ENCODE results near the gene UGT1A1.
"Not testable (repeated sequence)": the region's sequence is repeated elsewhere in the genome, so short reads cannot be mapped to it uniquely, and the experiment has no call there.

Gene UGT1A1

DNA sequence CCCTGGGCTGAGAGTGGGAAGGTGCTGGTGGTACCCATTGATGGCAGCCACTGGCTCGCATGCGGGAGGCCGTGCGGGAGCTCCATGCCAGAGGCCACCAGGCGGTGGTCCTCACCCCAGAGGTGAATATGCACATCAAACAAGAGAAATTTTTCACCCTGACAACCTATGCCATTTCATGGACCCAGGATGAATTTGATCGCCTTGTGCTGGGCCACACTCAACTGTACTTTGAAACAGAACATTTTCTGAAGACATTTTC lies 12.9 kb upstream of the UGT1A1 start:
- TF ChIP-seq CTCF (conservative IDR thresholded peaks at IDR 0.05; ENCODE audit: low read depth, low read length), result no peak
- DNase-seq (ENCODE audit: low read depth), result no peak

DNA sequence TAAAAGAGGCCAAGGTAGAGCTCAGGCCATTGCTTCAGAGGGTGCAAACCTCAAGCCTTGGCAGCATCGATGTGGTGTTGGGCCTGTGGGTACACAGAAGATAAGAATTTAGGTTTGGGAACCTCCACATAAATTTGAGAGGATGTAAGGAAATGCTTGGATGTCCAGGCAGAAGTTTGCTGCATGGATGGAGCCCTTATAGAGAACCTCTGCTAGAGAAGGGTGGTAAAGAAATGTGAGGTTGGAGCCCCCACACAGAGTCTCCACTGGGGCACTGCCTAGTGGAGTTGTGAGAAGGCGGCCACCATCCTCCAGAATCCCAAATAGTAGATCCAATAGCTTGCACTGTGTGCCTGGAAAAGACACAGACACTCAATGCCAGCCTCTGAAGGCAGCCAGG lies 9.4 kb upstream of the UGT1A1 start:
- not testable (repeated sequence) for DNase-seq (ENCODE audit: low read depth); H3K4me3 ChIP-seq (ENCODE audit: low read depth, low read length)

More for the DNA sequence above, 12.9 kb upstream of the UGT1A1 start:
- H3K4me3 ChIP-seq (ENCODE audit: low read depth, low read length), result no peak overlapping the region

DNA sequence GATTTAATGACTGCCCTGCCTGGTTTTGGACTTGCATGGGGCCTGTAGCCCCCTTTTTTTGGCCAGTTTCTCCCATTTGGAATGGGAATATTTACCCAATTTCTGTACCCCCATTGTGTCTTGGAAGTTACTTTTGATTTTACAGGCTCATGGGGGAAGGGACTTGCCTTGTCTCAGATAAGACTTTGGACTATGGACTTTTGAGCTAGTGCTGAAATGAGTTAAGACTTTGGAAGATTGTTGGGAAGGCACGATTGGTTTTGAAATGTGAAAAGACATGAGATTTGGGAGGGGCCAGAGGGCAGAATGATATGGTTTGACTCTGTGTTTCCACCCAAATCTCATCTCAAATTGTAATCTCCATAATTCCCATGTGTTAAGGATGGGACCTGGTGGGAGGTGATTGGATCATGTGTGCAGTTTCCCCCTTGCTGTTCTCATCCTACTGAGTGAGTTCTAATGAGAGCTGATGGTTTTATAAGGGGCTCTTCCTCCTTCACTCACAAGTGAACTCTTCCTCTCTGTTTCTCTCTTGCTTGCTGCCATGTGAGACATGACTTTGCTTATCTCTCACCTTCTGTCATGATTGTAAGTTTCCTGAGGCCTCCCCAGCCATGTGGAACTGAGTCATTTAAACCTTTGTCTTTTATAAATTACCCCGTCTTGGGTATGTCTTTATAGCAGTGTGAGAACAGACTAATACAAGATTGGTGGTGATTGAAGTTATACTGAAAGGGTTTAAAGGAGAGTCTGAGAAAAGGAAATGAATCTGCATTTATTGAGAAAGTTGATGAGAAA lies 8.7 kb upstream of the UGT1A1 start:
- H3K4me3 ChIP-seq (ENCODE audit: low read depth, low read length), result not testable (repeated sequence)

GRCh38 chr2:233754872-233755611 lies 5.0 kb upstream of the UGT1A1 start:
- TF ChIP-seq CTCF (conservative IDR thresholded peaks at IDR 0.05; ENCODE audit: low read depth, low read length), result no peak
- no peak for DNase-seq (ENCODE audit: low read depth)
- H3K4me3 ChIP-seq (ENCODE audit: low read depth, low read length), result no peak overlapping the region

More for the DNA sequence above, 8.7 kb upstream of the UGT1A1 start:
- not testable (repeated sequence) for DNase-seq (ENCODE audit: low read depth)

GRCh38 chr2:233756429-233757081 lies 3.5 kb upstream of the UGT1A1 start:
- no peak for DNase-seq (ENCODE audit: low read depth)
- no peak for TF ChIP-seq CTCF (conservative IDR thresholded peaks at IDR 0.05; ENCODE audit: low read depth, low read length)
- no peak overlapping the region for H3K4me3 ChIP-seq (ENCODE audit: low read depth, low read length)

DNA sequence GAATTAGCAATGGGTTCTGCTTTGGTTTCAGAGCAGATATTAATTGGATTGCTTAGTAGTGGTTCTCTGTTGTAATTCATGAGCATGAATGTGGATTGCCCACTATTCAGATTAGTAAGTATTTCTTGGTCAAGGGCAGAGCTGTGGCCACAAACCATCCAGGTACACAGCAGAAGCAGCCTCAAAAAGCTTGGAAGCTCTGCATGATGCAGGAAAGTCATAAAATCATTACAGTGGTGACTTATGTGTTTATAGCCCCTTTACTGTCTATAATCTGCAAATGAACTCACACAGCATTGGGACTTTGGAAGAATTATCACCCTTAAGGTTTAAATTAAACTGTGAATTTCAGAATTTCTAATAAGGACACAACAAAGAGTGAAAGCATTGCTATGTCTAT lies 1.9 kb upstream of the UGT1A1 start:
- no peak for DNase-seq (ENCODE audit: low read depth)
- no peak for TF ChIP-seq CTCF (conservative IDR thresholded peaks at IDR 0.05; ENCODE audit: low read depth, low read length)

GRCh38 chr2:233758849-233759248 lies 1.2 kb upstream of the UGT1A1 start:
- H3K4me3 ChIP-seq (ENCODE audit: low read depth, low read length), result no peak overlapping the region
- no peak for TF ChIP-seq CTCF (conservative IDR thresholded peaks at IDR 0.05; ENCODE audit: low read depth, low read length)
- DNase-seq (ENCODE audit: low read depth), result peak; percentile 39

More for the DNA sequence above, 1.9 kb upstream of the UGT1A1 start:
- H3K4me3 ChIP-seq (ENCODE audit: low read depth, low read length), result no peak overlapping the region
